Testis (tissue), 2 donors: ENCODE results near the gene FARP1.

Experiments
- POLR2A ChIP-seq: fragments of 450-650 bp; IDR thresholded peaks from one replicate; pipeline ENCODE4 v1.6.1; 2017; ENCODE audit warnings: antibody characterized with exemption, mild to moderate bottlenecking, moderate library complexity
- TF ChIP-seq, protein P1 (sequence below), 3 experiments: fragments of 450-650 bp in 2 of 3; fragments of 200-600 bp in 1 of 3; sonication (generic) in 1 of 3; IDR thresholded peaks; one replicate each; pipeline ENCODE4 v1.5.1; 2016 to 2019; ENCODE audit warnings: antibody characterized with exemption in 3 of 3, mild to moderate bottlenecking in 2 of 3, moderate library complexity in 1 of 3

DNA sequence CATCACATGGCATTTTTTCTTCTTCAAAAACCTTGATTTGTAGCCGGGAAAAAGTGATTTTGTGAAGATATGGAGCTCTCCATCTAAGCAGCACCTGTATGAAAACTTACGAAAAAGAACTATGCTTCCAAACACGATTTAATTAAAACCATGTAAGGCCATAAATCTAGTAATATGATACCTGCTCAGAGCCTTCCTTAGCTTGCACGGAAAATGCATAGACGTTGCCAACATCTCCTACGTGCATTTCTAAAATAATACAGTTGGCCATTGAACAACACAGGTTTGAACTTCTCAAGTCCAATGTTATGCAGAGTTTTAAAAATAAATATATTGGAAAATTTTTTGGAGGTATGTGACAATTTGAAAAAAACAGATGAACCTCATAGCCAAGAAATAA is 93.3 kb downstream of the FARP1 start:
- TF ChIP-seq, protein P1, sequence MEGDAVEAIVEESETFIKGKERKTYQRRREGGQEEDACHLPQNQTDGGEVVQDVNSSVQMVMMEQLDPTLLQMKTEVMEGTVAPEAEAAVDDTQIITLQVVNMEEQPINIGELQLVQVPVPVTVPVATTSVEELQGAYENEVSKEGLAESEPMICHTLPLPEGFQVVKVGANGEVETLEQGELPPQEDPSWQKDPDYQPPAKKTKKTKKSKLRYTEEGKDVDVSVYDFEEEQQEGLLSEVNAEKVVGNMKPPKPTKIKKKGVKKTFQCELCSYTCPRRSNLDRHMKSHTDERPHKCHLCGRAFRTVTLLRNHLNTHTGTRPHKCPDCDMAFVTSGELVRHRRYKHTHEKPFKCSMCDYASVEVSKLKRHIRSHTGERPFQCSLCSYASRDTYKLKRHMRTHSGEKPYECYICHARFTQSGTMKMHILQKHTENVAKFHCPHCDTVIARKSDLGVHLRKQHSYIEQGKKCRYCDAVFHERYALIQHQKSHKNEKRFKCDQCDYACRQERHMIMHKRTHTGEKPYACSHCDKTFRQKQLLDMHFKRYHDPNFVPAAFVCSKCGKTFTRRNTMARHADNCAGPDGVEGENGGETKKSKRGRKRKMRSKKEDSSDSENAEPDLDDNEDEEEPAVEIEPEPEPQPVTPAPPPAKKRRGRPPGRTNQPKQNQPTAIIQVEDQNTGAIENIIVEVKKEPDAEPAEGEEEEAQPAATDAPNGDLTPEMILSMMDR (IDR thresholded peaks at IDR 0.05) = no peak
- no peak for TF ChIP-seq POLR2A
